GM19395 (cell line): ENCODE results near the gene G2E3.
A peak's percentile ranks its signal among the peaks of the same experiment; 100 is the strongest.
"Not testable (repeated sequence)": the region's sequence is repeated elsewhere in the genome, so short reads cannot be mapped to it uniquely, and the experiment has no call there.

ENCODE experiments used
- ATAC-seq: cut with Tn5 transposase; IDR thresholded peaks from one replicate; pipeline ENCODE4 v1.9.1; 2021; ENCODE audit warnings: mild to moderate bottlenecking, moderate library complexity; ENCODE audit not compliant: unreplicated experiment

Gene G2E3

DNA sequence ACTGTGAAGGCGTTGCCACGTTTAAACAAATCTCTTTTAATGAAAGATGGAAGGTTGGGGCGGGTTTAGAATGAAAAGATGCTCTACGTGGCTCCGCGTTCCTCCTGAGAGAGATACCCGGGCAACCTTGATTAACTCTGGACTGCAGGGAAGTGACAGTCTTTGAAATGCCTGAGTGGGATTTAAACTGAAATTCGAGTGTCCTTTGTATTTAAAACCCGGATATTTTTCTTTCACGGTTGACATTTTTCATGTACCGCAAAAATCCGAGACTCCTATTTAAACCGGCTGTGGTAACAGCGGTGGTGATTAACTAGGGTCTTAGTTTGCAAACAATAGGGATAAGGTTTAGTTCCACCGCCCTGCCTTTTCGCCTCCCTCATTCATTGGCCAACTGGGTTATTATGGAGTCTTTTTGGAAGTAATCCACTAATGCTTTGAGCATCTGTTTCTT lies 707 bp downstream of the G2E3 start:
- ATAC-seq, result peak; percentile 26

DNA sequence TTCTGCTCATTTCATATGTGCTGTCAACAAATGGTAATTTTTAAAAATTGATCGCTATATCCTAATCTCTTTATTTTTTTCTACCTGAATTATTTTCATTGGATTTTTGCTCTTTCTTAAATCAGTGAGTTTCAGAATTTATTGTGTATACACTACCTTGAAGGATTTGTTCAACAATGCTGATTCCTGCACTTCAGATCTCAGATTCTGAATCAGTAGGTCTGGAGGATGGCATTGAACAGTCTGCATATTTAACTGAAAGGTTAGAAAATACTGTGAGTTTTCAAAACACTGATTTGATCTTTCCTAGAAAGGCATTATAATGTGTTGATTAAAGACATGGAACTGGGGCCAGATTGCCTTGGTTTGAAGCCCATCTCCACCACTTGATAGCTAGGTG lies 1.6 kb downstream of the G2E3 start:
- no peak for ATAC-seq

DNA sequence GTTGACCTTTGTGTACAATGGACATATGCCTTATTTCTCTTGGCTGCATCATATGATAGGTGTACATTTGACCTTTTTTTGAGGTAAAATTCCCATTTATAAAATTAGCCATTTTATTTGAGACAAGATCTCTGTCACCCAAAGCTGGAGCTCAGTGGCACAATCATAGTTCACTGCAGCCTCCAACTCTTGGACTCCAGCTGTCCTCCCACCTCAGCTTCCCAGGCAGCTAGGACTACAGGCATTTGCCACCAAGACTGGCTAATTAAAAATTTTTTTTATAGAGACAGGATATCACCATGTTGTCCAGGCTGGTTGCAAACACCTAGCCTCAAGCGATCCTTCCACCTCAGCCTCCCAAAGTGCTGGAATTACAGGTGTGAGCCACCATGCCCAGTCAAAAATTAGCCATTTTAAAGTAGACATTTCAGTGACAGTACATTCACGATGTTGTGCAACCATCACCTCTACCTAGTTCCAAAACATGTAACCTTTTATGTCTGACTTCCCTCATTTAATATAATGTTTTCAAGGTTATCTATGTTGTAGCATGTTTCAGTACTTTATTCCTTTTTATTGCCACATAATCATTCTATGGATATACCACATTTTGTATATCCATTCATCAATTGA lies 5.4 kb downstream of the G2E3 start:
- no peak for ATAC-seq

DNA sequence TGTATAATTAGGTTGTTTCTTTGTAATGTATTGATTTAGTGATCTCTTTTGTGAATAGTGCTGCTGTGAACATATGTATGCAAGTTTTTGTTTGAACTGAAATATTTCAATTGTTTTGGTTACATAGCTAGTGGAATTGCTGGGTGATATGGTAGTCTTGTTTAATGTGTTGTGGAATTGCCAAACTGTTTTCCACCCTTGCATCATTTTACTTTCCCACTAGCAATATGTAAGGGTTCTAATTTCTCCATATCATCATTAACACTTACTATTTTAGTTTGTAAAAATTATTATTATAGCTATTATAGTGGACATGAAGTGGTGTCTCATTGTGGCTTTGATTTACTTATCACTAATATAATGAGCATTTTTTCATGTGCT lies 5.9 kb downstream of the G2E3 start:
- no peak for ATAC-seq

DNA sequence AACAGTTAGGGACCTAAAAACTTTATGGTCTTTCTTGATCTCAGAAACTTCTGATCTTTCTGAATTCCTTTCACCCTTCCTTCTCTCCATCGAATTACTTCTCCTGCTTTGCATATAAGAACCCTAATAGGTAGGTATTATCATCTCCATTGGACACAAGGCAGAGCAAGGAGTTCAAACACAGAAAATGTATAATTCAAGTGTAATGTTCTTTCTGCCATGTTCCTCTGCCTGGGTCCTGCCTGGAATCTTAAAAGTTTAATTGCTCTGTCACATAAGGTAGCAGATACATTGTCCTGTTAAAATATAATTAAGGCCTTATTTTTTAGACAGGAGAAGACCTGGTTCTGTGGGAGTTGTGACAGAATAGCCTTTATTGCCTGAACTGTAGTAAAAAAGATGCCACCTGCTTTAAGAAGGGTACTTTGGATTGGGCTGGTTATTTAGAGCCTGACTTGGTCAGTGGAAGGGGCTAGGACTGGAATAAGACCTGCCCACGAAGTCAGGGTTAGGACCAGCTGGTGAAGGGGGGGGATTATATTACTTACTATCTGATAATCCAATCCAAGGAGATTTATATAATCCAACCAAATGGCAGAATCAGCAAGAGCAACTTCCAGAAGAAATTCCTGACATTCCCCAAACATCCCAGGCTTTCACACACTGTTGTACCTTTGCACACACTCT lies 10.4 kb downstream of the G2E3 start:
- no peak for ATAC-seq

DNA sequence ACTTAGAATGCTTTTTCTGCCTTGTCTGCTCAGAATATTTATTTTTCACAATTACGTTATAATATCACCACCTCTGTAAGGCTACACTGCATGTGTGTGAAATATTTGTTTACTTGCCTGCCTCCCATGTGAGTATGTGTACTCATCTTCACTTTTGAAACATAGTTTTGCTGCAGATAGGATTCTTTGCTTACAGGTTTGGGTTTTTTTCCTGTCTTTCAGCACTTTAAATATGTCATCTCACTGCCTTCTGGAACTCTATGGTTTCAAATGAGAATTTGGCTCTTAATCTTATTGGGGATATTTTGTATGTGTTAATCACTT lies 10.9 kb downstream of the G2E3 start:
- ATAC-seq, result no peak

DNA sequence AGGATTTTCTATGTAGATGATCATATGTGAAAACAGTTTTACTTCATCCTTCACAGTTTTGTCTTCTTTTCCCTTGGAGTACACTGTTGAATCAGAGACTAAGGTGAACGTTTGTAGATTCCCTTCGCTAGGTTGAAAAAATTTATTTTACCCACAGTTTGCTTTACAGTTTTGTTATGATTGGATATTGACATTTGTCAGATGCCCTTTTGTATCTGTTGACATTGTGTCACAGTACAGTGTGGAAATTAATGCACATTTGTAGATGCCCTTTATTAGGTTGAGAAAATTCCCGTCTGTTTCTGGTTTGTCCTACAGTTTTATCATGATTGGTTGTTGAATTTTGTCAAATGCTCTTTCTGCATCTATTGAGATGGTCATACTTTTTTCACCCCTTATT lies 13.3 kb downstream of the G2E3 start:
- no peak for ATAC-seq

DNA sequence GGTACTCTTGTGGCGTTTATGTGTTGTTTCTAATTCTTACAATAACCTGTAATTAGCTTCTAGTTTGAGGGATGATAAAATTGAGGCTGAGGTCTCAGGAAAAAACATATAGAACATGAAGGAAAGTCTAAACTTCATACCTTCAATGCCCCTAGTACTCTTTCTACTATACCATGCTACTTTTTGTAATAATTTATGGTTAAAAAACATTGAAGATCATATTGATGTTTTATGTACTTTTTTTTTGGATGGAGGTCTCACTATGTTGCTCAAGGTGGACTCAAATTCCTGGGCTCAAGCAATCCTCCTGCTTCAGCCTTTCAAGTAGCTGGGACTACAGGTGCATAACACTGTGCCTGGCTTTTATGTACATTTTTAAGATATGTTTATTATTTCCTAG lies 13.8 kb downstream of the G2E3 start:
- ATAC-seq, result no peak

DNA sequence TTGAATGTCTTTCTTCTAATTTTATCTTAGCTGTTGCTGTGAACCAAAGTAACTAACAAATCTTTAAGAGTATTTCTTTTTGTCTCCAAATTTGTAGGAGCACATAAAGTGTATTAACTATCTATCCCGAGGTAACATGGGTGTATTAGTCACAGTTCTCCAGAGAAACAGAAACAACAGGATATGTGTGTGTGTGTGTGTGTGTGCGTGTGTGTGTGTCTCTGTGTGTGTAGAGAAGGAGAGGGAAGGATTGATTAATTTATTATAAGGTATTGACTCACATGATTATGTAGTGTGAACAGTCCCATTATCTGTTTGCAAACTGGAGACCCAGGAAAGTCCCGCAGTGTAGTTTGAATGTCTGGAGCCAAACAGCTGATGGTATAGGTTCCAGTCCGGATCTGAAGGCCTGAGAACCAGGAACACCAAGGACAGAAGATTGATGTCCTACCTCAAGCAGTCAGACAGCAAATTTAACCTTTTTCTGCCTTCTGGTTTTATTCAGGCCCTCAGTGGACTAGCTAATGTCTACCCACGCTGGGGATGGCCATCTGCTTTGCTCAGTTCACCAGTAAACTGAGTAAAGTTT lies 14.4 kb downstream of the G2E3 start:
- ATAC-seq, result no peak

DNA sequence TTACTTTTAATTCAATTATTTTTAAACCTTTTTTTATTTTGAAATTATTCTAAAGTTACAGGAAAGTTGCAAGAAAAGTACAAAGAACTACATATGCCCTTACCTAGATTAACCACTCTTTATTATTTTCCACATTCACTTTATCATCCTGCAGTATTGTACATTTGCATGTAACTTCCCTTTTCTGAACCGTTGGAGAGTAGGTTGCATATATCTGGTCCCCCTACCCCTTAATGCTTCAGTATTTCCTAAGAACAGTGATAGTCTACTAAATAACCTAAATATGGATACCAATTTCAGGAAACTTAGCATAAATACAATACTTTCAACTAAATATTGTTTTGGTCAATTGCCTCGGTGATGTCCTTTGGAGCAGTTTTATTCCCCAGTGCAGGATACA lies 15.0 kb downstream of the G2E3 start:
- no peak for ATAC-seq

DNA sequence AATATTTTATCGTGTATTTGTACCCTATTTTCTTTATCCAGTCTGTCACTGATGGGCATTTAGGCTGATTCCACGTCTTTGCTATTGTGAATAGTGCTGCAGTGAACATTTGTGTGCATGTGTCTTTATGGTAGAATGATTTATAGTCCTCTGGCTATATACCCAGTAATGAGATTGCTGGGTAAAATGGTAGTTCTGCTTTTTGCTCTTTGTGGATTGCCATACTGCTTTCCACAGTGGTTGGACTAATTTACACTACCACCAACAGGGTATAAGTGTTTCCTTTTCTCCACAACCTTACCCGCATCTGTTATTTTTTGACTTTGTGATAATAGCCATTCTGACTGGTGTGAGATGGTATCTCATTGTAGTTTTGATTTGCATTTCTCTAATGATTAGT lies 15.8 kb downstream of the G2E3 start:
- ATAC-seq, result not testable (repeated sequence)

DNA sequence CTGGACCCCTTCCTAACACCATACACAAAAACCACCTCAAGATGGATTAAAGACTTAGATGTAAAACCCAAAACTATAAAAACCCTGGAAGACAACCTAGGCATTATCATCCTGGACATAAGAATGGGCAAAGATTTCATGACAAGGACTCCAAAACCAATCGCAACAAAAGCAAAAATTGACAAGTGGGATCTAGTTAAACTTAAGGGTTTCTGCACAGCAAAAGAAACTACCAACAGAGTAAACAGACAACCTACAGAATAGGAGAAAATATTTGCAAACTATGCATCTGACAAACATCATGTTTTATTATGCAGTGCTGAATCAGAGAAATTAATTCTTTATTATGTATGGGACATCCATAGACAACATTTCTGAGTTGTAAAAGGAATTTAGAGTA lies 17.4 kb downstream of the G2E3 start:
- not testable (repeated sequence) for ATAC-seq

DNA sequence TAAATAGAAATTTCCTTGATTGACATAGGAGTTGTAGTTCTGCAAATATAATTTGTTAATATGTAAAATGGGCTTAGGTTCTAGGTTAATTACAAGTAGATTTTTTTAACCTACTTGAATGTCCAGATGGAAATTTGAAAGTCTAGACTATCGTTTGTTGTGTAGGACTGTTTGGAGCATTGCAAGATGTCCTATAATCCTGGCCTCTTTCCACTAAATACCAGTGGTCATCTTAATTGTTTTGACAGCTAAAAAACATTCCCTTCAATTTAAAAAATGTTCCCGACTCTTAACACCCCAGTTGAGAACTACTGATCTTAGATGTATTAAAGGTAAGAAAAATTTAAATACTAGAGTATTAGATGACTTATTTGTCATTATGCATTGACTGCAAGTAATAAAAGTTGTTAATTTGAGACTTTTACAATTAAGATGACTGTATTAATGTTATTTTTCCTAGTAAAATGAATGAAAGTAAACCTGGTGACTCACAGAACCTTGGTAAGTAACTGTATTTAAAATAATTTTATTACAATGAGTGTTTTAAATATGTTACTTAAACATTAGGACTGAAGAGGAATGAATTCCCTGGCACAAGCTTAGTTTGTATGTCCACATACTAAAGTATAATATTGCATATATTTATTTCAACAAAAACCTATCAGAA lies 21.8 kb downstream of the G2E3 start:
- no peak for ATAC-seq

DNA sequence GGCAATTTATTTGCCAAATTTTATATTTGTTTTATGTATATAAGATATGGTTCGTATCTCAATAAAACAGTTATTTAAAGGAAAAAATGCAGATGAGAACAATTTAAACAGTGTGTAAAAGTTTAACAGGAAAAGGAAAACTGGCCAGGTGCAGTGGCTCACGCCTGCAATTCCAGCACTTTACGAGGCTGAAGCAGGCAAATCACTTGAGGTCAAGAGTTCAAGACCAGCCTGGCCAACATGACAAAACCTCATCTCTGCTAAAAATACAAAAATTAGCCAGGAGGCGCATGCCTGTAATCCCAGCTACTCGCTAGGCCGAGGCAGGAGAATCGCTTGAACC lies 22.3 kb downstream of the G2E3 start:
- ATAC-seq, result no peak

DNA sequence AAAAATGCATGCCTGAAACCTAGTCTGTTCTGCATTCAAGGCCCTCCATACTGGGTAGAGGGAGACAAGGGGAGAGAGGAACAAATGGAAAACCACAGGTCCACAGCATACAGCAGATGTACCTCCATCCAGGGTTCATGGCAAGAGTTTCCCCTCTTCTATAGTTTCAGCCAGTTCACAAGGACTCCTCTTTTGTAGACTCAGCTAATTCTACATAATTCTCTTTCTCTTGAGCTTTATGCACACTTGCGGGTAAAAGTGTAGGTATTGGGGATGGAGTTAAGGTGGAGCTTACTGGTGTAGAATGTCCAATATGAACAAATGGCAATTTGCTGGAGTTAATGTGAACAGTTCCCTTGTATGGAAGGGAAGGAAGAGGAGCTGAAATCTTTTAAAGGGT lies 23.4 kb downstream of the G2E3 start:
- ATAC-seq, result no peak

DNA sequence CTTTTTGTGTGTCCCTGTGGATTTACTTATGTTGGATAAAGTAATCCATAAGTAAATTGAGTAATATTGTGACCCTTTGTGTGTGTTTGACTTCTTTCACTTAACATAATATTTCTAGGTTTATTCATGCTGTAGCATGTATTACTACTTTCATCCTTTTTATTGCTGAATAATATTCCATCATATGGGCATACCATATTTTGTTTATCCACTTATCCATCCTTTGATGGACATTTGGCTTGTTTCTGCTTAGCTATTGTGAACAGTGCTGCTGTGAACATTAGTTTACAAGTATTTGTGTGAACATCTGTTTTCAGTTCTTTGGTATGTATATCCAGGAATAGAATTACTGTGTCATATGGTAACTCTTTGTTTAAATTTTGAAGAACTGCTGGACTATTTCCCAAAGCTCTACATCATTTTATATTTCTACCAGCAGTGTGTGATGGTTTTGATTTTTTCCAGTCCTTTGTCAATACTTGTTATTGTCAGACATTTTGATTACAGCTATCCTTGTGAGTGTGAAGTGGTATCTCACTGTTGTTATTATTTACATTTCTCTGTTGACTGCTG lies 25.2 kb downstream of the G2E3 start:
- no peak for ATAC-seq

DNA sequence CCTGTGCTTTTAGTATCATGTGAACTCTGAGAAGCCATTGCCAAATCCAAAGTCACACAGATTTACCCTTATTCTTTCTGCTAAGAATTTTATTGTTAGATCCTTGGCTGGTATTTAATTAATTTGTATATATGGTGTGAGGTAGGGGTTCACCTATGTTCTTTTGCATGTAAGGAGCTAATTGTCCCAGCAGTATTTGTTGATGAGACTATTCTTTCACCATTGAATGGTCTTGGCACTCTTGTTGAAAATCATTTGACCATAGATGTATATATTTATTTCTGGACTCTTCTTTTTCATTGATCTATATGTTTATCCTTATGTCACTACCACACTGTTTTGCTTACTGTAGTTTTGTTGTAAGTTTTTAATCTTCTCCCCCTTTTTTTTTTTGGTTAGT lies 26.2 kb downstream of the G2E3 start:
- no peak for ATAC-seq

DNA sequence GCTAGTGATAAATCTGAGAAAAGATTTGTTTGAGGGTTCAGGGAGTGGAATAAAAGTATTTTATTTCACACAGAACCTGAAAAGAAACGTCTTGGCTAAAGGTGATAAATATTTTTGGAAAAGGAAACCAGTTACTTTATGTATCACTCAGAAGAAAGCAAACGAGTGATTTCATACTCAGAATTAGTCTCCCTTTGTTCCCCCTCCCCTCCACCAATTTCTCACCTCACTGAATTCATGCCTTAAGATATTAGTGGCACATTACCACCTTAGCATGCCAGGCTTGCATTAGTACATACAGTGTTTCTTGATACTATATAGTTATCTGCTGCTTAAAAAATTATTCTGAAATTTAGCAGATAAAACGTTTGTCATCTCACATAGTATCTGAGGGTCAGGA lies 28.2 kb downstream of the G2E3 start:
- no peak for ATAC-seq

DNA sequence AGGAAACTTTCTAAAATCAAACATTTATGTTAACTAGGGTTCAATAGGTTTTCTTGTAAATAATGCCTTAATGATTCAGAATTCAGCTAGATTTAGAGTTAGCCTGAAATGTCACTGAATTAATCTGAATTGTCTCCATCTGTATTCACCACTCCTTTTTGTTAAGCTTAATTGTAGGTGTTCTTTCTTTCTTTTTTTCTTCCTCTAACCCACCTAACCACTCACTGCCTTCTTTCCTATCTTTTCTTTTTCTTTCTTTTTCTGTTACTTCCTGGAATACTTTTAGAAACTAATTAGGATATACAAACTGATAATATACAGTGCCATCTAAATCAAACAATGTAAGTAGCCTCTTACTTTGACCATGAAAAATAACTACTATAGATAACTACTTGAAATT lies 29.9 kb downstream of the G2E3 start:
- no peak for ATAC-seq

DNA sequence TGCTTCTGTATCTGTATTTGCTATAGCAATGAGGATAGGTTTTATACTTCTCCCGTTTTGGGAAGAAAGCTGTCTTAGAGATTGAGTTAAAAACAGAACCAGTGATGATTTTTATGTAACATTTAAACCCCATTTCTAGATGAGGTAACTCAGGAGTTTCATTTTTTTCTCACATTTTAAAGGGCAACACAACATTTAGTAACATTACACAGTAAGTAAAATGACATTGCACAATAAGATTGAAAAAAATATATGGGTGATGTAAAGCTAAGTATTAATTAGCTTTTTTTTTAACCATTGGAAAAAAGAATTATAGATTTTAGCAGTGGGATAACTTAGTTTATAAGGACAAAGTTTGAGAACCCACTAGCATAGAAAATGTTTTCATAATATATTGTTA lies 38.0 kb downstream of the G2E3 start:
- ATAC-seq, result no peak

DNA sequence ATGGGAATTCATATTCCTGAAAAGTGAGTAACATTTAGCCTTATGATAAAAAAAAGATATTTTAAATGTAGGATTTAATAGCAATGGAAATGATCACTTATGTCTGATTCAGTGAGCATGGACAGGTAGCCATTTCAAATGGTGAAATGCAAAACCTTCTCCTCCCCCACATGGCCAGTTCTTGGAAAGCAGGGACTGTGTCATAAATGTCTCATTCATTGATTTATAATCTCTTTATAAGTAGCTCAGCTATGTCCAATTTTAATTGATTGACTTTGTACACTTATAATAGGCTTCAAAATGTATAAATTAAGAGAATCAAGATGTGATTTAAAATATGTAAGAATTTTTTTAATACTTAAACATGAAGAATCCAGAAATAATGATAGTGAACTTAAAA lies 38.5 kb downstream of the G2E3 start:
- no peak for ATAC-seq
